ENCODE data around the gene TM9SF3. TPM values are rescaled to one million over a fixed set of nuclear protein-coding genes. Genes with fewer than 3 reads are reported as not detected.

The TM9SF3 gene
- total RNA-seq, 1 donor from 2014 or later, result 61.3 TPM

DNA sequence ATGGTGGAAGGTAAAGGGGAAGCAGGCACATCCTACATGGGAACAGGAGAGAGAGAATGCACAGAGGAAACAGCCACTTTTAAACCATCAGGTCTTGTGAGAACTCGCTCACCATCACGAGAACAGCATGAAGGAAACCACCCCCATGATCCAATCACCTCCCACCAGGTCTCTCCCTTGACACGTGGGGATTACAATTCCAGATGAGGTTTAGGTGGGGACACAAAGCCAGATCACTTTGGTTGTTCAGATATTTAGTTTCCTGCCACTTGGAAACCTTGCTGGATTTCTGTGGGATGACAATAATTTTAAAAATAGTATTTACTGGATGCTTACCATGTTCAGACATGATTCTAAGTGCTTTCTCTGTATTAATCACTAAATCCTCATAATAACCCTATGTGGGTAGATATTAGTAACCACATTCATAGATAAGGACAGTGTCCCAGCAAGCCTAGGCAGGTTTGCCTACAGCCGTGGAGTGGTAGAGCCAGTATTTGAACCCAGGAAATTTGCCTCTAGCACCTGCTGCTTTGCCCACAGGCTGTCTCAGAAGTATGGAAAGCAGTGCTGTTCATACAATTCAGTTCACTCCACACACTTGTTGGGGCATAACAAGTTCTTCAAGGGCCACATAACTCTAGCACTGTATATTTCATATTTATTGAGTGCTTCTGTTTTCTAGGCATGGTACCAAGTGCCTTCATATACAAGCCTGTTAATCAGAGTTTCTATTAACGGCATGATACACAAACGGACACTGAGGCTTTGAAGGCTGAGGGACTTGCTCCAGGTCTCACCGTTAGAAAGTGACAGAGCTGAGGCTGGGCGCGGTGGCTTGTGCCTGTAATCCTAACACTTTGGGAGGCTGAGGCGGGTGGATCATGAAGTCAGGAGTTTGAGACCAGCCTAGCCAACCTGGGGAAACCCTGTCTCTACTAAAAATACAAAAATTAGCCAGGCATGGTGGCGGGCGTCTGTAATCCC lies 81.4 kb downstream of the TM9SF3 start:
- H3K4me1 ChIP-seq, result peaks cover 17% of the 10 kb centered on the region
- no peaks in the 10 kb centered on the region for H3K27me3 ChIP-seq (ENCODE audit: low read depth)
- DNase-seq, result no peak
- peak overlapping the region; percentile 45 for H3K27ac ChIP-seq (replicated peaks)
- intact Hi-C loops (cut with micrococcal nuclease), result no loop called here
- TF ChIP-seq, protein P1, sequence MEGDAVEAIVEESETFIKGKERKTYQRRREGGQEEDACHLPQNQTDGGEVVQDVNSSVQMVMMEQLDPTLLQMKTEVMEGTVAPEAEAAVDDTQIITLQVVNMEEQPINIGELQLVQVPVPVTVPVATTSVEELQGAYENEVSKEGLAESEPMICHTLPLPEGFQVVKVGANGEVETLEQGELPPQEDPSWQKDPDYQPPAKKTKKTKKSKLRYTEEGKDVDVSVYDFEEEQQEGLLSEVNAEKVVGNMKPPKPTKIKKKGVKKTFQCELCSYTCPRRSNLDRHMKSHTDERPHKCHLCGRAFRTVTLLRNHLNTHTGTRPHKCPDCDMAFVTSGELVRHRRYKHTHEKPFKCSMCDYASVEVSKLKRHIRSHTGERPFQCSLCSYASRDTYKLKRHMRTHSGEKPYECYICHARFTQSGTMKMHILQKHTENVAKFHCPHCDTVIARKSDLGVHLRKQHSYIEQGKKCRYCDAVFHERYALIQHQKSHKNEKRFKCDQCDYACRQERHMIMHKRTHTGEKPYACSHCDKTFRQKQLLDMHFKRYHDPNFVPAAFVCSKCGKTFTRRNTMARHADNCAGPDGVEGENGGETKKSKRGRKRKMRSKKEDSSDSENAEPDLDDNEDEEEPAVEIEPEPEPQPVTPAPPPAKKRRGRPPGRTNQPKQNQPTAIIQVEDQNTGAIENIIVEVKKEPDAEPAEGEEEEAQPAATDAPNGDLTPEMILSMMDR (IDR thresholded peaks at IDR 0.05; ENCODE audit: borderline replicate concordance), result no peak
- no peaks in the 10 kb centered on the region for H3K9me3 ChIP-seq (replicated peaks)
- no peaks in the 10 kb centered on the region for H3K36me3 ChIP-seq
- no peak overlapping the region for H3K4me3 ChIP-seq

DNA sequence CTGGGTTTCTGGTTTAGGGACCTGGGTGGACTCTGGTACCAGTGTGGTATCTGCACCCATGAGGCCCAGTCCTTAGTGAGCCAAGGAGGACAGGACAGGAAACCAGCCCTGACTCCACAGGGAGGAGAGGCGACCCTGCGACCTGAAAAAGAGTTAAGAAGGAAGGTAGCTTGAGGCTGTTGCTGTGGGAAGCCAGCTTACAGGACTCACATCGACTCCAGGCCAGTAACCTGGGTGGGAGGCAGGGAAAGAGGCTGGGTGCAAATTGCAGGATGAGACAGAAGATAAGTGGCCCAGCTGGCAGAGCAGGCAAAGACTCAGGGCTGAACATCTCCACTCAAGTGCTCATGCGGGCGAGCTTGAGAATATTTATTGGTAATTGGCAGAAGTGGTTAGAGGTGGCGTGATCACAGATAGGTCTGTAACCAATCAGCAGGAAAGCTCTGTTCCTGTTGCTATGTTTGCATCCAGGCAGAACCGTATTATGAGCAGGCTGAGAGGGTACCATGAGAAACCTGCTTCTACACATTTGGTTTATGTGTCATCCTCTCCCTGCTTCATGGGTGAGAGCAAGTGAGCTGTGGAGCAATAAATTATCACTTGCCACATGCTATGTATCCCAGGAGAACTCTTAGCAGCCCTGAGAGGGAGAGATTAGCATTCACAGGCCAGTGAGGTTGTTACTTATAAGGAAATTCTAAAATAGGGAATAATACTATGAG lies 84.1 kb downstream of the TM9SF3 start:
- no peaks in the 10 kb centered on the region for H3K9me3 ChIP-seq (replicated peaks)
- peaks cover 17% of the 10 kb centered on the region for H3K4me1 ChIP-seq
- TF ChIP-seq, protein P1 (IDR thresholded peaks at IDR 0.05; ENCODE audit: borderline replicate concordance), result no peak
- no peak overlapping the region for H3K4me3 ChIP-seq
- DNase-seq, result no peak
- H3K27ac ChIP-seq (replicated peaks), result no peak overlapping the region
- intact Hi-C loops (cut with micrococcal nuclease), result no loop called here
- no peaks in the 10 kb centered on the region for H3K36me3 ChIP-seq
- no peaks in the 10 kb centered on the region for H3K27me3 ChIP-seq (ENCODE audit: low read depth)

DNA sequence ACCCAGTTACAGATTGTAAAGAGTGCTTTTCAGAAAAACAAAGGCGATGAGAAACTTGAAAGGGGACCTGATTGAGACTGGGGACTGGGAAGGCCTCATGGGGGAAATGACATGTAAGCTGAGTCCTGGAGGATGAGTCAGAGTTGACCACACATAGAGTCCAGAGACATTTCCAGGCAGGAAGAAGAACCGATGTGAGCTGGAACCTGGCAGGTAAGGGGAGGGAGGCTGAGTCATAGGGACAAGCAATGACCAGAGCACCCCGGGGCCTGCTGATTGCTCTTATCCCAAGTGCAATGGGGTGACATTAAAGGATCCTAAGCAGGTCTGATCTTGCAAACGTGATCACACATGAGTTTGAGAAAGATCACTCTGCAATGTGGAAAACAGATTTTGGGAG lies 84.8 kb downstream of the TM9SF3 start:
- Histone ChIP-seq H3K27me3 (ENCODE audit: low read depth) (no peaks in the 10 kb centered on the region), H3K4me1 (peaks cover 17% of the 10 kb centered on the region), H3K9me3 (replicated peaks) (no peaks in the 10 kb centered on the region), H3K4me3 (no peak overlapping the region), H3K36me3 (no peaks in the 10 kb centered on the region), H3K27ac (replicated peaks) (no peak overlapping the region)
- TF ChIP-seq, protein P1 (IDR thresholded peaks at IDR 0.05; ENCODE audit: borderline replicate concordance), result no peak
- intact Hi-C loops (cut with micrococcal nuclease), result no loop called here
- no peak for DNase-seq

DNA sequence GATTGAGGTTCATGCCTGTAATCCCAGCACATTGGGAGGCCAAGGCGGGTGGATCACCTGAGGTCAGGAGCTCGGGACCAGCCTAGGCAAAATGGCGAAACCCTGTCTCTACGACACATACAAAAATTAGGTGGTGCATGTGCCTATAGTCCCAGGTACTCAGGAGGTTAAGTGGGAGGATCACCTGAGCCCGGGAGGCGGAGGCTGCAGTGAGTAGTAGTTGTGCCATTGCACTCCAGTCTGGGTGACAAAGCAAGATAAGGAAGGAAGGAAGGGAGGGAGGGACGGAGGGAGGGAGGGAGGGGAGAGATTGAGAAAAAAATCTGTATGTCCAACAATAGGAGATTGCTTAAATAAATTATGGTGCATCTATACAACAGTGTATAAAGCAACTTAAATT lies 86.3 kb downstream of the TM9SF3 start:
- H3K27me3 ChIP-seq (ENCODE audit: low read depth), result peaks cover 4% of the 10 kb centered on the region
- DNase-seq, result no peak
- no peaks in the 10 kb centered on the region for H3K36me3 ChIP-seq
- H3K4me1 ChIP-seq, result peaks cover 6% of the 10 kb centered on the region
- no peak overlapping the region for H3K27ac ChIP-seq (replicated peaks)
- H3K4me3 ChIP-seq, result no peak overlapping the region
- no peaks in the 10 kb centered on the region for H3K9me3 ChIP-seq (replicated peaks)
- TF ChIP-seq, protein P1 (IDR thresholded peaks at IDR 0.05; ENCODE audit: borderline replicate concordance), result no peak
- intact Hi-C loops (cut with micrococcal nuclease), result no loop called here

DNA sequence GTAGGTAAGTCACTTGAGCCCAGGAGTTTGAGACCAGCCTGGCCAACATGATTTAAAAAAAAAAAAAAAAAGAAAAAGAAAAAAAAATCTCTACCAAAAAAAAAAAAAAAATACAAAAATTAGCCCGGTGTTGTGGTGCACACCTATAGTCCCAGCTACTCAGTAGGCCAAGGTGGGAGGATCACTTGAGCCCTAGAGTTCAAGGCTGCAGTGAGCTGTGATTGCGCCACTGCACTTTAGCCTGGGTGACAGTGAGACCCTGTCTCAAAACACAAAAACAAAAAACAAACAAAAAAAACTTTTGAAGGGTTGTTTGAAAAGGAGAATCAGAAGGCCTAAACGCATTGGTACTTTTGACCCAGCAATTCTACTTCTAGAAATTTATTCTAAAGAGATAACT lies 86.8 kb downstream of the TM9SF3 start:
- no peak overlapping the region for H3K4me3 ChIP-seq
- H3K4me1 ChIP-seq, result peaks cover 1% of the 10 kb centered on the region
- no peaks in the 10 kb centered on the region for H3K9me3 ChIP-seq (replicated peaks)
- peaks cover 4% of the 10 kb centered on the region for H3K27me3 ChIP-seq (ENCODE audit: low read depth)
- no peaks in the 10 kb centered on the region for H3K36me3 ChIP-seq
- H3K27ac ChIP-seq (replicated peaks), result no peak overlapping the region
- DNase-seq, result no peak
- TF ChIP-seq, protein P1 (IDR thresholded peaks at IDR 0.05; ENCODE audit: borderline replicate concordance), result no peak
- intact Hi-C loops (cut with micrococcal nuclease), result no loop called here

All from left ventricle myocardium inferior (tissue), 1 donor.